ENCODE results near the gene PRAC2. TPM values are rescaled to one million over a fixed set of nuclear protein-coding genes. Genes with fewer than 3 reads are reported as not detected.

The PRAC2 gene
- total RNA-seq: not detected in 2 replicates

DNA sequence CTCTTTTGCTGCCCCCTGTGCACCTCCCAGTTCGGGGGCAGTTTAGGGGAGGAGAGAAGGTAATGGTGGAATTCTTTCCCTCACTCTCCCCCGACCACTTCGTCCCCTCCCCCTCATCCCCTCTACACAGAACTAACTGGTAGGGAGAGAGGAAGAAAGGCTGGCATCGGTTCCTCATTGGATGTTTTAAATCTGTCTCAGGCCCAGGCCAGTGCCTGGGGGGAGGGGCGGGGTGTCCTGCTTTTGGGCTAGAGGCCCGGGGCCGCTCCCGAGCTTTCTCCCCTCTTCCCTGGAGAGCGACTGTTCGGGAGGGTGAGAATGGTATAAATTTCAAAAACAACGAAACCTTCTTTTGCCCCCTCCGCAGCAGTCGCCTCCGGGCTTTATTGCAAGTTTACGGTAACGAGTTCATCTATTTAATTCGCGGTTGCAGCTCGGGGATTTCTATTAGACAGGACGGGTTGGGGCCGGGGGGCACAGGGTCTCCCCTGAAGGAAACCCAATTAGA lies at the start of gene PRAC2:
PRAC2 (plus strand) TSS at position 271 of the 508 bp plus-strand sequence. CDS start 1,226 bp downstream, outside the sequence.

DNA sequence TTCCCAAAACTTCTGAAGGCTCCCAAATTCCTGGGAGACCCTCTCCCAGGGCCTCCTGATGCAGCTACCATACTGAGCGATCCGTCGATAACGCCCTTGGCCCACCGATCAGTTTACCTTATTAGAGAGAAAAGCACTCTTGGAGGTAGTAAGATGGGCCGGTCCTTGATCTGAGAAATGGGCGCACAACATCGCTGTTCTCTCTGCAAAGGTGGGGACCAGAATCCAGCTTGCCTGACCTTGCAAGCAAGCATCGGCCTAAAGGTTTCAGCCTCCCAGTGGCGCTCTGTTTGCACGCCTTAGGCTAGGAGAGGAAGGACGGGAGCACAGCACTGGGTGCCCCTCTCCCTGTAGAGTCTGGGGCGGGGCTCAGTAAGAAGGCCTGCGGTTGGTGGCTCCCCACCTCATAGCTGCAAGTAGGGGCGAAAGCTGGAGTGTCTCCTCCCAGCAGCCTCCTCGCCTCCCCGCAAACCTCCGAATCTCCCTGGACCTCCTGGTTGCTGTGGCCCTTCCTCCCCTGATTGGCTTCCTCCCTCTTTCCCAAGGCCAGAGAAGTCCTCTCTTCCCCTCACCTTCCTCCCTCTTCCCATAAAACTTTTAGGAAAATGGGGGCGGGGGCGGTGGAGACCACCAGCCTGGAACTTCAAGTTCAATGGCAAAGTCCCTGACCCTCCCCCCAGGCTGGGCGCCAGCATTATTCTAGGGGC lies 631 bp upstream of the PRAC2 start, which contains the start of gene PRAC1:
PRAC1 (minus strand) TSS at position 318 of the 707 bp plus-strand sequence; CDS start at position 192, 126 bp downstream.

GRCh38 chr17:48728232-48729231 lies 5.5 kb downstream of the PRAC2 start, which contains the start of gene HOXB13:
Gene HOXB13, minus strand, starts transcription at chr17:48728750. Its CDS starts 157 bp downstream, at chr17:48728593.

Other genes starting within 250 kb of the PRAC2 start
- gene HOXB1, start 192.2 kb upstream of the PRAC2 start, total RNA-seq: not detected in 2 replicates
- gene HOXB2, start 178.1 kb upstream of the PRAC2 start, total RNA-seq: 20.5 and 21.0 TPM in 2 replicates
- gene HOXB4, start 144.8 kb upstream of the PRAC2 start, total RNA-seq: 1.1 and 4.5 TPM in 2 replicates
- gene HOXB3, start 132.9 kb upstream of the PRAC2 start, total RNA-seq: 4.1 and 14.0 TPM in 2 replicates
- gene HOXB5, start 129.4 kb upstream of the PRAC2 start, total RNA-seq: 0.12 and 0.43 TPM in 2 replicates
- 2.2 and 12.2 TPM in 2 replicates for gene HOXB6, start 118.2 kb upstream of the PRAC2 start, total RNA-seq
- gene HOXB7, start 112.2 kb upstream of the PRAC2 start, total RNA-seq: 0.70 and 7.3 TPM in 2 replicates
- 0.47 and 1.0 TPM in 2 replicates for gene HOXB8, start 107.9 kb upstream of the PRAC2 start, total RNA-seq
- gene HOXB9, start 96.8 kb upstream of the PRAC2 start, total RNA-seq: 2.8 TPM in 1 of 2 replicates, not detected in the other
- gene PRAC1, start 667 bp upstream of the PRAC2 start, total RNA-seq: not detected in 2 replicates
- gene HOXB13, start 5.6 kb downstream of the PRAC2 start, total RNA-seq: not detected in 2 replicates
- gene TTLL6, start 94.0 kb downstream of the PRAC2 start, total RNA-seq: not detected in 2 replicates
- gene CALCOCO2, start 107.8 kb downstream of the PRAC2 start, total RNA-seq: 58.7 and 67.0 TPM in 2 replicates
- gene ATP5MC1, start 169.6 kb downstream of the PRAC2 start, total RNA-seq: 65.1 and 70.8 TPM in 2 replicates
- gene UBE2Z, start 185.2 kb downstream of the PRAC2 start, total RNA-seq: 71.9 and 81.2 TPM in 2 replicates
- gene SNF8, start 221.7 kb downstream of the PRAC2 start, total RNA-seq: 57.1 and 117 TPM in 2 replicates
- not detected in 2 replicates for gene GIP, start 245.4 kb downstream of the PRAC2 start, total RNA-seq

Measured in pericardium fibroblast (primary cell).